Astrocyte (in vitro differentiated cells and primary cell): ENCODE results near the gene AHDC1.

ENCODE experiments used
- EZH2 ChIP-seq: IDR thresholded peaks from 2 replicates; pipeline ENCODE4 v1.6.1; 2012; ENCODE audit warnings: mild to moderate bottlenecking, low read length, inconsistent platforms; ENCODE audit not compliant: insufficient read depth
- TF ChIP-seq, protein P1 (sequence below): IDR thresholded peaks from 2 replicates; pipeline ENCODE4 v1.5.1; 2011; ENCODE audit warnings: low read depth, mild to moderate bottlenecking, inconsistent platforms, low read length, moderate library complexity; ENCODE audit not compliant: insufficient read depth

DNA sequence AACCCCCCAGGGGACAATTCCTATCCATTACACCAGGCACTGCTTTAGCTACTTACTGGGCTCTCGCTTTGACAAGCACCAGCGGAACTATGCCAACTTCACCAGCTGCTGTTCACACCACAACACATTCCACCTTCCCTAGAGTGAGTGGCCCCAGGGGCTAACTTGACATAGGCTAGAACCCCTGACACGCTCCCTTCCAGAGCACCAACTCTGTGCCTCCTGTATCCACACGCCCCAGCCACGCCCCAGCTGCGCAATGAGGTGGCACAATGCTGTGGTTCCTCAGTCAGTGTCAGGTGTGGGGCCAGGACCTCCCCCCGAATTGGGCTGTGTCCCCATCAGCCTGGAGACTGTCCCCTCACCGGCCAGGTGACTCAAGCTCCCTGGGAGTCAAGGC is 42.7 kb upstream of the AHDC1 start:
- TF ChIP-seq, protein P1, sequence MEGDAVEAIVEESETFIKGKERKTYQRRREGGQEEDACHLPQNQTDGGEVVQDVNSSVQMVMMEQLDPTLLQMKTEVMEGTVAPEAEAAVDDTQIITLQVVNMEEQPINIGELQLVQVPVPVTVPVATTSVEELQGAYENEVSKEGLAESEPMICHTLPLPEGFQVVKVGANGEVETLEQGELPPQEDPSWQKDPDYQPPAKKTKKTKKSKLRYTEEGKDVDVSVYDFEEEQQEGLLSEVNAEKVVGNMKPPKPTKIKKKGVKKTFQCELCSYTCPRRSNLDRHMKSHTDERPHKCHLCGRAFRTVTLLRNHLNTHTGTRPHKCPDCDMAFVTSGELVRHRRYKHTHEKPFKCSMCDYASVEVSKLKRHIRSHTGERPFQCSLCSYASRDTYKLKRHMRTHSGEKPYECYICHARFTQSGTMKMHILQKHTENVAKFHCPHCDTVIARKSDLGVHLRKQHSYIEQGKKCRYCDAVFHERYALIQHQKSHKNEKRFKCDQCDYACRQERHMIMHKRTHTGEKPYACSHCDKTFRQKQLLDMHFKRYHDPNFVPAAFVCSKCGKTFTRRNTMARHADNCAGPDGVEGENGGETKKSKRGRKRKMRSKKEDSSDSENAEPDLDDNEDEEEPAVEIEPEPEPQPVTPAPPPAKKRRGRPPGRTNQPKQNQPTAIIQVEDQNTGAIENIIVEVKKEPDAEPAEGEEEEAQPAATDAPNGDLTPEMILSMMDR: no peak
- no peak for TF ChIP-seq EZH2
